GM19395 (cell line): ENCODE data around the gene BRD2.

Source experiments
- ATAC-seq: cut with Tn5 transposase; IDR thresholded peaks from one replicate; pipeline ENCODE4 v1.9.1; 2021; ENCODE audit warnings: mild to moderate bottlenecking, moderate library complexity; ENCODE audit not compliant: unreplicated experiment

Gene BRD2

GRCh38 chr6:32971242-32971580 is 2.8 kb downstream of the BRD2 start:
- ATAC-seq: no peak

DNA sequence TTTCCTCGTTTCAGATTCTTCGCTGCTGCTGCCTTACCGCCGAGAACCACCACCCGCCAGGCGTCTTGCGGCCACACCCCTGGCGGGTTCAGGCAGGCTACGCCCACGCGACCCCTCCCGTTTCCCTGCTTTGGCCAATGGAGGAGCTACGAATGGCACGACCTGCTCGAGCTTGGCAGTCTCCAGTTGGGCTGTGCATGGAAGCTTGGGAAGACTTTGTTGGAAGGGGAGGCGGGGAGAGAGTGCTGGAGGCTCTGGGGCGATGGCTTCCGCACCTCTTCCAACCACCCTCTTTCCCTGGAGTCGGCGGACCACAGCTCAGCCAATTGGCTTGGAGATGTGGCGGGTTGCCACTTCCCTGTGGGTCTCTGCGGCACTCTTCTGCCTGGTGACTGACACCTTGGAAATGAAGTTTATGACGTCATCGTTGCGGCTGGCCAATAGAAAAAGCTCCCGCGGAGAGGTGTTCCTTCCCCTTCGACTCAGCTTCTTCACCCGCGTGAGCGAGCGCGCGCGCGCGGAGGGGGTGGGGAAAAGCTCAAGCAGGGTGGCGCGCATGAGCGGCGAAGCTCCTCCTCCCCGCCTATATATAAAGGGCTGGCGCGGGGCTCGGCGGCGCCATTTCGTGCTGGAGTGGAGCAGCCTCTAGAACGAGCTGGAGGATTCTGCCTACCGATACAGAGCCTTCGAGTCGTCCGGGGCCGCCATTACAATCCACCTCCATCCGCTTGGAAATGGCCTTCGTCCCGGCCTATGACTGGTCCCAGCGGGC is 3.4 kb downstream of the BRD2 start:
- peak; percentile 58 for ATAC-seq

- ATAC-seq: peak; percentile 6
Observed at GRCh38 chr6:32972353-32973143, 4.2 kb downstream of the BRD2 start.

- no peak for ATAC-seq
Observed at GRCh38 chr6:32973144-32974015, 5.0 kb downstream of the BRD2 start.

GRCh38 chr6:32974016-32974333 is 5.6 kb downstream of the BRD2 start:
- ATAC-seq: no peak

DNA sequence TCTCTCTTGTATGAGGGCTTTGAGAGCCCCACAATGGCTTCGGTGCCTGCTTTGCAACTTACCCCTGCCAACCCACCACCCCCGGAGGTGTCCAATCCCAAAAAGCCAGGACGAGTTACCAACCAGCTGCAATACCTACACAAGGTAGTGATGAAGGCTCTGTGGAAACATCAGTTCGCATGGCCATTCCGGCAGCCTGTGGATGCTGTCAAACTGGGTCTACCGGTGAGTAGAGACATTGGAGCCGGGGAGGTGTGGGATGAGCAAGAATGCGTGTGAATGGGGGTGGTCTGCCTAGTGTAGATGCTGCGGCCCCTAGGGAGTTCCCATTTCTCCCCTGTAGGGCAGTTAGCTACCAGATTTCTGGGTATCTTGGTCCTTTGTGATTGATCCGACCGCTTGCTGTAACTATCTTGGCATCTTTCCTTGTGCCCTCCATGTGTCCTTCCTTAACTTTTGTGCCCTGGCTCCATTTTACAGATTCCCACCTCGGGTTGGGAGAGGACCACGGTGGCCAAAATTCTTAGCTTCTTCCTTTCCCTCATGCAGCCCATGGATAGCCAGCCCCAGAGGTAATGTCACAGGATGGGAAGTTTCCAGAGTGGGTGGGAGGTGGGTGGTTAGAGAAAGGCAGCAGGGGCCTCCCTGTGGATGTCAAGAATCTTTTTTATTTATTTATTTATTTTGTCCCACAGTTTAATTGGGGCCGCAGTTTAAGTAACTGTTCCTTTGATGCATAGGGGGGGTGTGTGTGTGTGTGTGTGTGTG is 6.3 kb downstream of the BRD2 start:
- no peak for ATAC-seq

DNA sequence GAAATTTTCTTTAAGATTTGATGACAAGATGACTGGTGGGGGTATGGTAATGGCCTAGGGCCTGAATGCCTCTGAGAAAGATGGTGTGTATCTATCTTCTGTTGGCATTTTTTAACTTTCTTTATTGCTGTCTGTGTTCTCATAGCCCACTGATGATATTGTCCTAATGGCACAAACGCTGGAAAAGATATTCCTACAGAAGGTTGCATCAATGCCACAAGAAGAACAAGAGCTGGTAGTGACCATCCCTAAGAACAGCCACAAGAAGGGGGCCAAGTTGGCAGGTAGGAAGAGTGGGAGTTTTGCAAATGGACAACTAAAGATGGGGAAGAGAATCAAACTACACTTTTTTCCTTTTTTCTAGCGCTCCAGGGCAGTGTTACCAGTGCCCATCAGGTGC is 7.5 kb downstream of the BRD2 start:
- ATAC-seq: no peak

GRCh38 chr6:32976334-32977069 is 8.1 kb downstream of the BRD2 start:
- no peak for ATAC-seq

DNA sequence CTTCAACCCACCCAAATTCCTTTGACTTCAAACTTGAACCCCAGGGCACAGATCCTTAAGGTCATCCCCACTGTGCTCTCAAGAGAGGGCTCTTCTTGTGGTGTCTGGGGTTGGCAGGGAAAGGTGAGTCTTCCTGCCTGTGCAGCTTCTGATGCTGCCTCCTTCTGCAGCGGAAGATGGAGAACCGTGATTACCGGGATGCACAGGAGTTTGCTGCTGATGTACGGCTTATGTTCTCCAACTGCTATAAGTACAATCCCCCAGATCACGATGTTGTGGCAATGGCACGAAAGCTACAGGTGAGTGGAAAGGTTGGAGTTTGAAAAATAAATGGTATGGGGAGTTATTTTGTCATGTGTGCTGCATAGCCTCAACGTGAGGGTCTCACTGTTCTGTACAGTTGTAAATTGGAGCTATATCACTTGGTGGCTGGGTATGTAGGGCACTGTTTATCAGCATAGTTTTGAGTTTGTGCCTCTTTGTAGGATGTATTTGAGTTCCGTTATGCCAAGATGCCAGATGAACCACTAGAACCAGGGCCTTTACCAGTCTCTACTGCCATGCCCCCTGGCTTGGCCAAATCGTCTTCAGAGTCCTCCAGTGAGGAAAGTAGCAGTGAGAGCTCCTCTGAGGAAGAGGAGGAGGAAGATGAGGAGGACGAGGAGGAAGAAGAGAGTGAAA is 9.0 kb downstream of the BRD2 start:
- ATAC-seq: no peak

- no peak for ATAC-seq
Observed at GRCh38 chr6:32977953-32978324, 9.5 kb downstream of the BRD2 start.

DNA sequence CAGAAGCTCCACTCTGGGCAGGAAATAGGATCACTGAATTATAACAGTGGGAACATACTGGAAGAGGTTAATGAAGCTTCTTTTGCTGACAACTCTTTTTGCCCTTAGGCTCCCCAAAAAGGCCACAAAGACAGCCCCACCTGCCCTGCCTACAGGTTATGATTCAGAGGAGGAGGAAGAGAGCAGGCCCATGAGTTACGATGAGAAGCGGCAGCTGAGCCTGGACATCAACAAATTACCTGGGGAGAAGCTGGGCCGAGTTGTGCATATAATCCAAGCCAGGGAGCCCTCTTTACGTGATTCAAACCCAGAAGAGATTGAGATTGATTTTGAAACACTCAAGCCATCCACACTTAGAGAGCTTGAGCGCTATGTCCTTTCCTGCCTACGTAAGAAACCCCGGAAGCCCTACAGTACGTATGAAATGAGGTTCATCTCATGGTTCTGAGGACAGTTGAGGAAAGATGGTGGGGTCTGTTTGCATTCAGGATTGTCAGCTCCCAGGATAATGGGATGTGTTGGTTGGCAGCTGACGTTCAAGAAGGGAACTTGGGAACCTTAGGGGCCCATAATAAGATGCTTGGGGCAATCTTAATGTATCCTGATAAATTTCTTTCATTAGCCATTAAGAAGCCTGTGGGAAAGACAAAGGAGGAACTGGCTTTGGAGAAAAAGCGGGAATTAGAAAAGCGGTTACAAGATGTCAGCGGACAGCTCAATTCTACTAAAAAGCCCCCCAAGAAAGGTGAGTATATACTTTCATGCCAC is 11.5 kb downstream of the BRD2 start:
- ATAC-seq: no peak

- ATAC-seq: no peak
Observed at GRCh38 chr6:32980488-32981038, 12.2 kb downstream of the BRD2 start.

GRCh38 chr6:32982084-32982701 is 13.8 kb downstream of the BRD2 start:
- ATAC-seq: no peak

DNA sequence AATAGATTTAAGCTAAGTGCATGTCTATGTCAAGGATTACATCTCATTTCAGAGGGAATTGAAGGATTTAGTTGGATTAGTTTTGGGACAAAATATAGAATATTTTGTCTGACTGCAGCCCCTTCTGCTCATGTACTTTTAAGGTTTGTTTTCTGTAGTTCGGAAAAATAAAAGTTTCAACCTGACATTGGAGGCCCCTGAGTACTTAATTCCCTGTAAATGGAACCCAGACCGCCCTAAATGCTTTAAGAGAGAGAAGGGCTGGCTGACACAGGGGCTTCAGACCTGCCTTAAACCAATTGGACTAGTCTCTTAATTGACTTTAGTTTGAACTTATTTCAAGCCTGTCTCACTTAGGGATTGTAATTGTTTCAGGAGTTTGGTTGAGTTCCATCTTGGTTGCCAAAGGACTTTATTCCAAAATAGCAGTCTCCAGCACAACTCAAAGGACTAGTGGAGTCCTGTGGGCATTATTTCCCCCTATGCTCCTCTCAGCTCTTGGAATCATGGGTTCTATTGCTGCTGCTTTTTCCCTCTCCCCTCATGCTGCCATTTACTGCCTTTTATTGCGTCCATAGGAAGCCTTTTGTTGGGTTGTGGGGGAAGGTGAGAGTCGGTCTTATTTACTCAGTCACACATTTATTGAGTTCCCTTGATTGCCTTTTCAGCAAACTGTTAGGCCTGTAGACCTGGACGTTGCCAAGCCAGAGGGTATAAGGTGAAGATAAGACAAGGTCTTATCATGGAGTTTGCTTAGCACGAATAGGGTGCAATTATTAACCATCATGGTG is 14.5 kb downstream of the BRD2 start:
- ATAC-seq: no peak

GRCh38 chr6:32983493-32983848 is 15.1 kb downstream of the BRD2 start:
- ATAC-seq: no peak

GRCh38 chr6:32983964-32984621 is 15.7 kb downstream of the BRD2 start:
- no peak for ATAC-seq
